Stomach (tissue), 4 donors: ENCODE data around the gene CEP41.

Experiments
- CTCF ChIP-seq, 7 experiments: fragments of 450-650 bp in 4 of 7; fragments of 200-600 bp in 3 of 7; sonication (generic) in 3 of 7; IDR thresholded peaks; one replicate each; pipeline ENCODE4 v1.5.1; 2016 to 2019; ENCODE audit warnings: antibody characterized with exemption in 7 of 7, control low read depth in 2 of 7, mild to moderate bottlenecking in 1 of 7
- EP300 ChIP-seq: sonication (generic); formaldehyde crosslinking; IDR thresholded peaks from one replicate; pipeline ENCODE4 v1.6.1; 2017; ENCODE audit warnings: antibody characterized with exemption
- POLR2AphosphoS5 ChIP-seq, 3 donors: sonication (generic); formaldehyde crosslinking; IDR thresholded peaks; one replicate each; pipeline ENCODE4 v1.6.1; 2016; ENCODE audit warnings: antibody characterized with exemption in 3 of 3

- TF ChIP-seq CTCF (IDR thresholded peaks at IDR 0.05) (no peak), POLR2AphosphoS5 (IDR thresholded peaks at IDR 0.05) (no peak), EP300 (no peak)
Observed at GRCh38 chr7:130429019-130429418, 11.8 kb downstream of the CEP41 start.
